Measurements from ENCODE around the gene NFATC2.

The NFATC2 gene

DNA sequence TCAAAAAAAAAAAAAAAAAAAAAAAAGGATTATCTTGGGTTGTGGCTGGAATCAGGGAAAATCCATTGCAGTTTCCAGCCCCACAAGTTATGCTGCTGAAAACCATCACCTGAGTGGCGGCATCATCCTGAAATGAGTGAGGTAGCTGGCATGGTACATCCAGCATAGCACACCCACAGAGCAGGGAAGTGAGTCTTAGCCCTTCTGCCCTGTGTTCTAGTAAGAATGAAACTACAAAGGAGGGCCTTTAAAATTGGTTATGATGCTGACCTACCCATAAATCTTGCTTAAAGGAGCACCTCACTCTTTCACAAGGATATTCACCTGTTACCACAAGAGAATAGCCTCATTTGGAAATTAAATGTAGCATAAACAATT, 119.2 kb downstream of the NFATC2 start:
- Histone ChIP-seq H3K4me3 (ENCODE audit: extremely low read depth, insufficient read depth, low read length, poor library complexity, severe bottlenecking) (no peak overlapping the region), H3K36me3 (ENCODE audit: control insufficient read depth, insufficient read depth, low read length) (no peaks in the 10 kb centered on the region), H3K27ac (ENCODE audit: low read depth, low read length, severe bottlenecking) (no peak overlapping the region), H3K4me1 (ENCODE audit: control insufficient read depth, insufficient read depth, low read length, poor library complexity, severe bottlenecking) (peaks cover 55% of the 10 kb centered on the region), H3K9me3 (ENCODE audit: control insufficient read depth, low read length) (no peaks in the 10 kb centered on the region)
- 100% methylated on average over 1 of the region's 1 CpG; no CpG with 5 or more reads in 1 of the 2 experiments for WGBS, 2 experiments (ENCODE audit: insufficient coverage in 2 of 2)

DNA sequence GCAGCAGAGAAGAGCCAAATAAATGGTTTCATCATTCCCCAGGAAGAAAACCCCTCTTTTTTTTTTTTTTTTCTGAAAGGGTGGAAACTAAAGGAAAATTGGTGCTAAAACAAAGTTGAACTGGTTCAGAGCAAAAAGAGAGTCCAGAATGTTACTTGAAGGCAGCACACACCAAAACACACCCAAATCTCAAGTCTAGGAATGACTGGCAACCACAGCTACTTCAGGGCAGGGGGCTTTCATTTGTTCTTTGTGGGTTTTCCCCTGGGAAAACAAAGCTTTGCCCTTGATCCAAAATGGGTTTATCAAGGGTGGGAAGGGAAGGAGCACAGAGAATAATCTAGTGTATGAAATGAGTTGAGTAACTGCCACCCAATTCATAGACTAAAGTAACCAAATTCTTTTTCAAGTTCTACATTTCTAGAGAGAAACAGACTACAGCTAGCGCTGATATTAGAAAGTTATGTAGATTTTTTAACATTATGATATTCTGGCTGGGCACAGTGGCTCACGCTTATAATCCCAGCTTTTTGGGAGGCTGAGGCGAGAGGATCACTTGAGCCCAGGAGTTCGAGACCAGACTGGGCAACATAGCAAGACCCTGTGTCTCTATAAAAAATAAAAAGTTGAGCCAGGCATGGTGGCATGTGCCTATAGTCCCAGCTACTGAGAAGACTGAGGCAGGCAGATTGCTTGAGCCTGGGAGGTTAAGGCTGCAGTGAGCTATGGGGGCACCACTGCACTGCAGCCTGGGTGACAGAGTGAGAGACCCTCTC, 119.8 kb downstream of the NFATC2 start:
- Histone ChIP-seq H3K4me3 (ENCODE audit: extremely low read depth, insufficient read depth, low read length, poor library complexity, severe bottlenecking) (no peak overlapping the region), H3K27ac (ENCODE audit: low read depth, low read length, severe bottlenecking) (no peak overlapping the region)

DNA sequence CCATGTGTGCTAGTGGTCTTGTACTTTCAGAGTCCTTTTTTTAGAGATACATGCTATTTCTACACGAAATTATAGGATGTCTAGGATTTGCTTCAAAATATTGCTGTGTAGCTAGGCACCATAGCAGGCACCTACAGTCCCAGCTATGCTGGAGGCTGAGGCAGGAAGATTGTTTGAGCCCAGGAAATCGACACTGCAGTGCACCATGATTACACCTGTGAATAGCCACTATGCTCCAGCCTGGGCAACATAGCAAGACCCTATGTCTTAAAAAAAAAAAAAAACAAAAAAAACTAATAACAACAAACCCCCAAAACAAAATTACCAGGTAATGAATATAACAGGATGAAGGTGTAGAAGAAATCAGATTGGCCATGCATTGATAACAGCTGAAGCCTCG, 121.7 kb downstream of the NFATC2 start:
- H3K4me1 ChIP-seq (ENCODE audit: control insufficient read depth, insufficient read depth, low read length, poor library complexity, severe bottlenecking): peaks cover 43% of the 10 kb centered on the region
- no peak overlapping the region for H3K27ac ChIP-seq (ENCODE audit: low read depth, low read length, severe bottlenecking)
- no peak overlapping the region for H3K4me3 ChIP-seq (ENCODE audit: extremely low read depth, insufficient read depth, low read length, poor library complexity, severe bottlenecking)
- WGBS, 2 experiments (ENCODE audit: insufficient coverage in 2 of 2): 100% methylated on average over 2 of the region's 3 CpGs
- H3K36me3 ChIP-seq (ENCODE audit: control insufficient read depth, insufficient read depth, low read length): no peaks in the 10 kb centered on the region
- no peaks in the 10 kb centered on the region for H3K9me3 ChIP-seq (ENCODE audit: control insufficient read depth, low read length)

More for the DNA sequence above, 119.8 kb downstream of the NFATC2 start:
- no peaks in the 10 kb centered on the region for H3K36me3 ChIP-seq (ENCODE audit: control insufficient read depth, insufficient read depth, low read length)
- WGBS, 2 experiments (ENCODE audit: insufficient coverage in 2 of 2): 96 to 100% methylated on average over 4 of the region's 4 CpGs
- H3K9me3 ChIP-seq (ENCODE audit: control insufficient read depth, low read length): no peaks in the 10 kb centered on the region
- peaks cover 53% of the 10 kb centered on the region for H3K4me1 ChIP-seq (ENCODE audit: control insufficient read depth, insufficient read depth, low read length, poor library complexity, severe bottlenecking)

DNA sequence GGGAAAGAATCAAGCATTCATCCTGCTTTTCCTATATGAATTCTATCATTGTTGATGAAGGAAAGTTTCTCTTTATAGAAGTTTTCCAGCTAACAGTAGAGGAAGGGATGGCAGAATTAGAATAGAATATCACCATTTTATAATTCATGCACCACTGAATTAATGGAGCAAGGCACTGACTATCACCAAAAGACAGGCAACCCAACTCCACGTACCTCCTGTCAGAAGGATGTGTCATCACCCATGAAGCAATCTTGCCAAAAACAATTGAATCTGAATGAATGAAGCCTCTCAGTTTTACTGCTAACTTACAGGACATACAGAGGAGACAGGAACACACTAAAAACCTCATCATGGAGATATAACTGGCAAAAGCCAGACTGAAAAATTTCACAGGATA, 122.4 kb downstream of the NFATC2 start:
- Histone ChIP-seq H3K4me1 (ENCODE audit: control insufficient read depth, insufficient read depth, low read length, poor library complexity, severe bottlenecking) (peaks cover 37% of the 10 kb centered on the region), H3K36me3 (ENCODE audit: control insufficient read depth, insufficient read depth, low read length) (no peaks in the 10 kb centered on the region), H3K4me3 (ENCODE audit: extremely low read depth, insufficient read depth, low read length, poor library complexity, severe bottlenecking) (no peak overlapping the region), H3K27ac (ENCODE audit: low read depth, low read length, severe bottlenecking) (no peak overlapping the region), H3K9me3 (ENCODE audit: control insufficient read depth, low read length) (no peaks in the 10 kb centered on the region)
- 82 to 100% methylated on average over 1 of the region's 1 CpG for WGBS, 2 experiments (ENCODE audit: insufficient coverage in 2 of 2)

DNA sequence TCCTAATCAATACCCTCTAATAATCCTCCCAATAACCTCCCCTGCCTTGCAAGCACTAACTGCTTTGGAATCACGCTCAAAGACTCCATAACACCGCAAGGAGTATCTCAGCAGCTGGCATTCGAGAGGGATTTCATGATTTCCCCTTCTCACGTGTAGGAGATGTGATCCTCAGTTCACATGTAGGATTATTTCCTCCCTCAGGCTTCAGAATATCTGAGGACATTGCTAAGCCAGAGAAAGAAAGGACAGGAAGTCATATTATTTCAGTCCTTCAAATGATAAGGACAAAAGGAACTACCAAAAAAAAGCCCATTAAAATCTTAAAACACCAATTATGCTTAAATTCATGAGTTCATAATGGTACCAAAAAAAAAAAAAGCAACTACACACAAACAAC, 122.9 kb downstream of the NFATC2 start:
- Histone ChIP-seq H3K9me3 (ENCODE audit: control insufficient read depth, low read length) (no peaks in the 10 kb centered on the region), H3K4me1 (ENCODE audit: control insufficient read depth, insufficient read depth, low read length, poor library complexity, severe bottlenecking) (peaks cover 33% of the 10 kb centered on the region), H3K36me3 (ENCODE audit: control insufficient read depth, insufficient read depth, low read length) (no peaks in the 10 kb centered on the region), H3K27ac (ENCODE audit: low read depth, low read length, severe bottlenecking) (no peak overlapping the region), H3K4me3 (ENCODE audit: extremely low read depth, insufficient read depth, low read length, poor library complexity, severe bottlenecking) (no peak overlapping the region)
- WGBS, 2 experiments (ENCODE audit: insufficient coverage in 2 of 2): 89 to 100% methylated on average over 3 to 4 of the region's 4 CpGs

DNA sequence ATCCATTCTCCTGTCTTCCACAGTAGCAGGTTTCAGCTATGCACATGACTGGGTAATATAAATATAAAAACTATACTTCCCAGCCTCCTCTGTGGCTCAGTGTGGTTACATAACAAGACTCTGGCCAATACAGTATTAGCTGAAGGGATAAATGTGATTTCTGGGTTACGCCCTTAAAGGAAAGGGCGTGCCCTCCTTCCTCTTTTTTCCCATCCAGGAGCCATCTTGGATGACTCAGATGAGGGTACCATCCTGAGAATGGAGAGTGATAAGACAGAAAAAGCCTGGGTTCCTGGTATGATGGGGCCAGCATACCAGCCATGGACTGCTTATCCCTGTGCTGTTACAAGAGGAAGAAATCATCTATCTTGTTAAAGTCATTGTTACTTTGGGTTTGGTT, 123.3 kb downstream of the NFATC2 start:
- no peak overlapping the region for H3K4me3 ChIP-seq (ENCODE audit: extremely low read depth, insufficient read depth, low read length, poor library complexity, severe bottlenecking)
- WGBS, 2 experiments (ENCODE audit: insufficient coverage in 2 of 2): no CpG with 5 or more reads among the region's 2 CpGs
- H3K9me3 ChIP-seq (ENCODE audit: control insufficient read depth, low read length): no peaks in the 10 kb centered on the region
- H3K27ac ChIP-seq (ENCODE audit: low read depth, low read length, severe bottlenecking): no peak overlapping the region
- no peaks in the 10 kb centered on the region for H3K36me3 ChIP-seq (ENCODE audit: control insufficient read depth, insufficient read depth, low read length)
- H3K4me1 ChIP-seq (ENCODE audit: control insufficient read depth, insufficient read depth, low read length, poor library complexity, severe bottlenecking): peaks cover 29% of the 10 kb centered on the region

DNA sequence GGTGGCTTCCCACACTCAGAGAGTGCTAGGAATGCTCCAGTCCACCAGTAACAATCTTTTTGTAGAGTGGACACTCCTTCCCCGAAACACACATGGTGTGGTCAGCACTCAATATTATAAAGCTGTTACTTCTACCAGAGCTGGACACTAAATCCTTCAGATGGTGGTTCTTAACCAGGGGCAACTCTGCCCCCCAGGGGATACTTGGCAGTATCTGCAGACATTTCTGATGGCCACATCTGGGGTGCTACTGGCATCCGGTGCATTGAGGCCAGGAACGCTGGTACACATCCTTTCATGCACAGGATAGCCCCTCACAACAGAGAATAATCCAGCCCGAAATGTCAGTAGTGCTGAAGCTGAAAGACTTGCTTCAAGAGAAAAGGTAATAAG, 124.4 kb downstream of the NFATC2 start:
- no peak overlapping the region for H3K27ac ChIP-seq (ENCODE audit: low read depth, low read length, severe bottlenecking)
- no peak overlapping the region for H3K4me3 ChIP-seq (ENCODE audit: extremely low read depth, insufficient read depth, low read length, poor library complexity, severe bottlenecking)
- H3K9me3 ChIP-seq (ENCODE audit: control insufficient read depth, low read length): no peaks in the 10 kb centered on the region
- 89 to 94% methylated on average over 3 of the region's 4 CpGs for WGBS, 2 experiments (ENCODE audit: insufficient coverage in 2 of 2)
- peaks cover 19% of the 10 kb centered on the region for H3K4me1 ChIP-seq (ENCODE audit: control insufficient read depth, insufficient read depth, low read length, poor library complexity, severe bottlenecking)
- H3K36me3 ChIP-seq (ENCODE audit: control insufficient read depth, insufficient read depth, low read length): no peaks in the 10 kb centered on the region

DNA sequence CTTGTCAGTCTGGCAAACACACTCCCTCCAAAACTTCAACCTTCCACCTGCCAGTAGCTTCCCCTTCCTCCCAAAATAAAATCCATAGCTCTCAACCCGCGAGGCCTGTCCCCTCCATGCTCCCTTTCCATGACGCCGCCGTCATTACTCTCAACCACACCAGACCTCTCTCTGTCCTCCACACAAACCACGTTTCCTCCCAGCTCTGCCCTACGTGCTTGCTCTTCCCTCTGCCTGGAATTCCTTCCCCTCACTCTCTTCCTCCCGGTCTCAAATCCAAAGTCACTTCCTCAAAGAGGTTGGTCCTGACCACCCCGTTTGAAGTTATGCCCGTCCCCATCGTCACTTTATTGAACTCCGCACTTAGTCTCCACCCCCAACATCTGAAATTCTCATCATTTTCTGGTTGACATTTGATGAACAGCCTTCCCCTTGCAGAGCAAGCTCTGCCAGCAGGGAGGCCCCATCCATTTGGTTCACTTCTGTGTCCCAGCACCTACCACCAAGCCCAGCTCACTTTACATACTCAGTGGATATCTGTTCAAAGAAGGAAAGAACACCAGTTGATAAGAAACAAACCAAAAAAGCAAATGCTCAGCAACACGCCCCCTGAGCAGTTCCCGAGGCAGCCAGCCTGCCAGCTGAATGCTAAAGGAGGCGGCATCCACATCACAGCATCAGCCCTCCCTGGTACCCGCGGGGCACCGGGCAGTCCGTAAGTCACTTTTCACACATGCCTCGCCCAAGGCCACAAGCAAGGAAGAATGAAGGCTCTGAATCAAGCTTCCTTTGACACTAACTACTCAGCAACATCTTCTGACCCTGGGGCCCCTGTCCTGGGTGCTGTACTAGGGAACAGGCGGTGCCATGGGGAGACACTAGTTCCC, 125.0 kb downstream of the NFATC2 start:
- no peaks in the 10 kb centered on the region for H3K9me3 ChIP-seq (ENCODE audit: control insufficient read depth, low read length)
- no peak overlapping the region for H3K27ac ChIP-seq (ENCODE audit: low read depth, low read length, severe bottlenecking)
- no peak overlapping the region for H3K4me3 ChIP-seq (ENCODE audit: extremely low read depth, insufficient read depth, low read length, poor library complexity, severe bottlenecking)
- WGBS, 2 experiments (ENCODE audit: insufficient coverage in 2 of 2): 80 to 89% methylated on average over 17 to 21 of the region's 21 CpGs
- no peaks in the 10 kb centered on the region for H3K36me3 ChIP-seq (ENCODE audit: control insufficient read depth, insufficient read depth, low read length)
- peaks cover 19% of the 10 kb centered on the region for H3K4me1 ChIP-seq (ENCODE audit: control insufficient read depth, insufficient read depth, low read length, poor library complexity, severe bottlenecking)

DNA sequence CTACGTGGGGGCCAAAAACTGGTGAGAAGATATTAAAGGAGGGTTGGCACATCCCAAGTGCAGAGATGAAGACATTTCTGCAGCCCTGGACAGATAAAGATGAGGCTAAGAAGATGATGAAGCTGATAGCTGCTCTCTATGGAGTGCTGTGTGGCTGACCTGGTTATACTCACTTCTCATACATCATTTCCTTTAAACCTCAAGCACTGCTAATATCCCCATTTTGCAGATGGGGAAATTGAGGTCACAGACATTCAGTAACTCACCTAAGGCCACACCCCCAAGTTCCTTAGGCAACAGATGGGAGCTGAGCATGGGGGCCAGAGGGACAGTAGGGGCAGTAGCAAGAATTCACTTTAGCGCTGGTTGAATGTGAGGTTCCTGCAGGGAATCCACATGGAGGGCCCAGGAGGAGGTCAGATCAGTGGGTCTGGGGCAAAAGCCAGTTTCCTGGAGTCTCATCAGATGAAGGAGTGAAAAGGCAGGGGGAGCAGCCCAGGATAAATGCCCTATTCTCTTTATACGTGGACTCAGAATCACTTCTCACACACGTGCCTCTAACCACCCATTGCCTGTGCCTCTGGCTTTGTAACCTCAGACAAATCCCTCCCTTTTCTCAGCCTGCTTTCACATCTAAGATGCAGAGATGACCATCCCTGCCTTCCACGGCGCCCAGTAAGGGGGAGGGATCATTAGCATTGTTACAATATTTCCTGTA, 125.8 kb downstream of the NFATC2 start:
- no peak overlapping the region for H3K27ac ChIP-seq (ENCODE audit: low read depth, low read length, severe bottlenecking)
- no peaks in the 10 kb centered on the region for H3K9me3 ChIP-seq (ENCODE audit: control insufficient read depth, low read length)
- H3K36me3 ChIP-seq (ENCODE audit: control insufficient read depth, insufficient read depth, low read length): no peaks in the 10 kb centered on the region
- H3K4me1 ChIP-seq (ENCODE audit: control insufficient read depth, insufficient read depth, low read length, poor library complexity, severe bottlenecking): peaks cover 27% of the 10 kb centered on the region
- WGBS, 2 experiments (ENCODE audit: insufficient coverage in 2 of 2): 80 to 89% methylated on average over 4 to 6 of the region's 6 CpGs
- H3K4me3 ChIP-seq (ENCODE audit: extremely low read depth, insufficient read depth, low read length, poor library complexity, severe bottlenecking): no peak overlapping the region

DNA sequence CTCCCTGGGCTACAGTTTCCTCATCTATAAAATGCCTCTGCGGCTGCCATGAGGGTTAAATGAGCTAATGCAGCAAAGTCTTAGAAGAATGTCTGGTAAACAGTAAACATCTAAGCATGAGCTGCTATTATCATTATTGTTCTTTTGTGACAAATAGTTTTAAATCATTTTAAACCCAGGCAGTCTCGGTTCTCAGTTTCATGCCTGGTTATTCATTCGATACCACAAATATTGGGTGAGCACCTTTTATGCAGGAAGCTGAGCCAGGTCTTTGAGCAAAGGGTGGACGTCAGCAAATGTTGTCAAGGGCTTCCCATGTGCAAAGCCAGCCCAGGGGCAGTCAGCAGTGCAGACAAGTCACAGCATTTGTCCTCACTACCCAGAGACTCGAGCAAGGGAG, 128.7 kb downstream of the NFATC2 start:
- H3K27ac ChIP-seq (ENCODE audit: low read depth, low read length, severe bottlenecking): no peak overlapping the region
- peaks cover 7% of the 10 kb centered on the region for H3K36me3 ChIP-seq (ENCODE audit: control insufficient read depth, insufficient read depth, low read length)
- peaks cover 16% of the 10 kb centered on the region for H3K4me1 ChIP-seq (ENCODE audit: control insufficient read depth, insufficient read depth, low read length, poor library complexity, severe bottlenecking)
- no peak overlapping the region for H3K4me3 ChIP-seq (ENCODE audit: extremely low read depth, insufficient read depth, low read length, poor library complexity, severe bottlenecking)
- H3K9me3 ChIP-seq (ENCODE audit: control insufficient read depth, low read length): peaks cover 3% of the 10 kb centered on the region
- WGBS, 2 experiments (ENCODE audit: insufficient coverage in 2 of 2): 95 to 100% methylated on average over 3 of the region's 5 CpGs
